ENCODE measurements around the gene USP3. TPM values are rescaled to one million over a fixed set of nuclear protein-coding genes. Genes with fewer than 3 reads are reported as not detected.
A peak's percentile ranks its signal among the peaks of the same experiment; 100 is the strongest.

The USP3 gene
- total and polyA plus RNA-seq, 3 donors from 2014 or later: 23.2 to 43.1 (median 38.5) TPM

DNA sequence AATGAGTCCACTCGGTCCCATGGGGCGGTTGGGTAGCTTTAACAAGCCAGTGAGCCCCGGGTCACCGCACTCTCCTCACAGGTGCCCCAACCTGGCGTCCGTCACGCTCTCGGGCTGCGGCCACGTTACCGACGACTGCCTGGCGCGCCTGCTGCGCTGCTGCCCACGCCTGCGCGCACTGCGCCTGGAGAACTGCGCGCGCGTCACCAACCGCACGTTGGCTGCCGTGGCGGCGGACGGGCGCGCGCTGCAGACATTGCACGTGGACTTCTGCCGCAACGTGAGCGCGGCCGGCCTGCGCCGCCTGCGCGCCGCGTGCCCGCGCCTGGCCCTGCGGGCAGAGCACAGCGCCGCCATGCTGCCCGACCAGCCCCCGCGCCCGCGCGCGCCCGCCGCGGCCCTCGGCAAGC is 96.2 kb downstream of the USP3 start:
- no peaks in the 10 kb centered on the region for H3K27me3 ChIP-seq
- H3K36me3 ChIP-seq (ENCODE audit: low read depth, missing control alignments): no peaks in the 10 kb centered on the region
- peak; percentile 92 for DNase-seq
- no peaks in the 10 kb centered on the region for H3K9me3 ChIP-seq
- H3K27ac ChIP-seq: peak overlapping the region; percentile 53 to 91
- peak overlapping the region; percentile 66 to 76 for H3K4me3 ChIP-seq
- intact Hi-C loops (cut with DNase I; ENCODE audit: low total_unique reads): no loop called here
- WGBS, 2 donors: 0% methylated on average over 6 of the region's 60 CpGs; no CpG with 5 or more reads in 1 of the 2 donors
- no peak for TF ChIP-seq POLR2A (IDR thresholded peaks at IDR 0.05)
- peak in 2 of 3 experiments; percentile 11 to 74 for TF ChIP-seq CTCF (IDR thresholded peaks at IDR 0.05)
- peaks cover 38% of the 10 kb centered on the region for H3K4me1 ChIP-seq

GRCh38 chr15:63601026-63601703 is 96.8 kb downstream of the USP3 start:
- H3K27ac ChIP-seq: peak overlapping the region; percentile 77 to 91
- H3K4me3 ChIP-seq: peak overlapping the region; percentile 66 to 76
- no peaks in the 10 kb centered on the region for H3K36me3 ChIP-seq (ENCODE audit: low read depth, missing control alignments)
- H3K4me1 ChIP-seq: peaks cover 38% of the 10 kb centered on the region
- intact Hi-C loops (cut with DNase I; ENCODE audit: low total_unique reads): no loop called here
- H3K27me3 ChIP-seq: no peaks in the 10 kb centered on the region
- DNase-seq: no peak
- H3K9me3 ChIP-seq: no peaks in the 10 kb centered on the region
- 0 to 1% methylated on average over 41 to 55 of the region's 63 CpGs for WGBS, 2 donors
- TF ChIP-seq CTCF (IDR thresholded peaks at IDR 0.05): no peak
- no peak for TF ChIP-seq POLR2A (IDR thresholded peaks at IDR 0.05)

DNA sequence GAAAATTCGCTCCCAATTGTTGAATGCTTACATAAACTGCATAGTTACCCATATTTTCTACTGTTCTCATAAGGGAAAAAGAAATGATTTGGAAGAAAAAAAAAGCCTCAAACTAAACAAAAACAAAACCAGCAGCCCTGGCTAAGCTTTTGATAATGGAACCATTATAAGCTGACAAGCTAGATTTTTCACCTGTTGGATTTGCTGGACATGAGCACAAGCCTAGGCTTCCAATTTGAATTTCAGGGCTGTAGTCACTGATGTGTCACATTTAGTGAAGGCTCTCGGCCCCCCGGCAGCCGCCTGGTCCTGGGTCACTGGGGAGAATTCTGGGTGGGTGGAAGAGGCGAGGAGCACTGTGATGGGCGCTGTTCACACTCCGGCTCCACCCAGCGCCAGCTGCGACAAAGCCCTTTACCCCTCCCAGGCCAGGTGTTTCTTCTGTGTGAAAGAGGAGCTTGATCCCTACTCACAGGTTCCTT is 97.4 kb downstream of the USP3 start:
- Histone ChIP-seq H3K36me3 (ENCODE audit: low read depth, missing control alignments) (no peaks in the 10 kb centered on the region), H3K27me3 (no peaks in the 10 kb centered on the region), H3K4me3 (peak overlapping the region; percentile 66 to 76), H3K27ac (peak overlapping the region; percentile 77 to 91), H3K4me1 (peaks cover 38% of the 10 kb centered on the region), H3K9me3 (no peaks in the 10 kb centered on the region)
- no peak for DNase-seq
- TF ChIP-seq POLR2A (IDR thresholded peaks at IDR 0.05) (no peak), CTCF (IDR thresholded peaks at IDR 0.05) (no peak)
- intact Hi-C loops (cut with DNase I; ENCODE audit: low total_unique reads): no loop called here
- WGBS, 2 donors: 27 to 37% methylated on average over 9 of the region's 9 CpGs

- TF ChIP-seq POLR2A (IDR thresholded peaks at IDR 0.05) (no peak), CTCF (IDR thresholded peaks at IDR 0.05) (no peak)
- H3K9me3 ChIP-seq: no peaks in the 10 kb centered on the region
- WGBS, 2 donors: 26 to 30% methylated on average over 3 of the region's 3 CpGs
- DNase-seq: no peak
- intact Hi-C loops (cut with DNase I; ENCODE audit: low total_unique reads): no loop called here
- H3K27ac ChIP-seq: no peak overlapping the region
- H3K4me1 ChIP-seq: peaks cover 35% of the 10 kb centered on the region
- no peaks in the 10 kb centered on the region for H3K36me3 ChIP-seq (ENCODE audit: low read depth, missing control alignments)
- no peak overlapping the region for H3K4me3 ChIP-seq
- no peaks in the 10 kb centered on the region for H3K27me3 ChIP-seq
Observed at GRCh38 chr15:63602595-63602994, 98.2 kb downstream of the USP3 start.

DNA sequence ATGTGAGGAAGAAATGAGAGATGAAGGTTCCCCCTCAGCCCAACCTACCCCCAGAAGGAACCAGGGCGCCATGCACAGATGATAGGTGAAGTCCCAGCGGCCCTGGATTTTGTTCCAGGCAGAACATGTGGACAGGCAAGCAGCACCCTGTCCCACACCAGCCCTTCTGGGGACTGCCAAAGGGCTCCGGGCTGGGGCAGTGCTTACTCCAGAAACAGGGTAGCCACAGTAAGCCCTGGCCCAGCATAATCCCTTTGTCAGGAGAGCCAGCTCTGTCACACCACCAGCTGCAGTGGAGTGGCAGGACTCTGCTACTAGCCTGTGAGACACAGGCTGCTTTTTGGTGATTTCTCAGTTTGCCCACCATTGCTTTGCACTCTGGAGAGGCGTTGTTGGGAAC is 99.1 kb downstream of the USP3 start:
- intact Hi-C loops (cut with DNase I; ENCODE audit: low total_unique reads): no loop called here

More for the DNA sequence above, 99.1 kb downstream of the USP3 start:
- peaks cover 28% of the 10 kb centered on the region for H3K4me1 ChIP-seq
- TF ChIP-seq CTCF (IDR thresholded peaks at IDR 0.05): no peak
- no peaks in the 10 kb centered on the region for H3K9me3 ChIP-seq
- DNase-seq: no peak
- H3K27me3 ChIP-seq: no peaks in the 10 kb centered on the region
- no peak overlapping the region for H3K4me3 ChIP-seq
- H3K36me3 ChIP-seq (ENCODE audit: low read depth, missing control alignments): no peaks in the 10 kb centered on the region
- WGBS, 2 donors: 70 to 78% methylated on average over 3 to 4 of the region's 4 CpGs
- no peak overlapping the region for H3K27ac ChIP-seq

All from testis (tissue), 3 donors.